Neural cell (in vitro differentiated cells): ENCODE measurements around the gene RERE. TPM values are rescaled to one million over a fixed set of nuclear protein-coding genes. Genes with fewer than 3 reads are reported as not detected.

Experiments
- H2AFZ ChIP-seq: fragments of 200-600, 300-800 bp; sonication (generic), shearing (Covaris generic); 2 replicates; pipeline ENCODE4 v1.6.0; 2014; ENCODE audit warnings: low read depth, mild to moderate bottlenecking, antibody characterized with exemption, low read length, moderate library complexity
- H3F3A ChIP-seq: fragments of 200-600 bp; shearing (Covaris generic); 2 replicates; pipeline ENCODE4 v1.6.1; 2016; ENCODE audit warnings: mild to moderate bottlenecking, moderate library complexity, mixed read lengths, antibody characterized with exemption, low read length; ENCODE audit not compliant: insufficient read depth, poor library complexity, severe bottlenecking
- H3K27ac ChIP-seq: fragments of 200-600, 300-800 bp; sonication (generic), shearing (Covaris generic); 2 replicates; pipeline ENCODE4 v1.5.1; 2014; ENCODE audit warnings: mild to moderate bottlenecking, low read length, moderate library complexity
- H3K27me3 ChIP-seq: fragments of 300-800, 200-600 bp; sonication (generic), shearing (Covaris generic); 2 replicates; pipeline ENCODE4 v1.6.0; 2014; ENCODE audit warnings: mild to moderate bottlenecking, low read depth, low read length, moderate library complexity; ENCODE audit not compliant: insufficient read depth
- H3K36me3 ChIP-seq: fragments of 300-800, 200-600 bp; sonication (generic), shearing (Covaris generic); 2 replicates; pipeline ENCODE4 v1.5.1; 2014; ENCODE audit warnings: mild to moderate bottlenecking, antibody characterized with exemption, low read length, moderate library complexity; ENCODE audit not compliant: insufficient read depth
- H3K4me2 ChIP-seq: fragments of 300-800, 200-600 bp; sonication (generic), shearing (Covaris generic); 2 replicates; pipeline ENCODE4 v1.6.0; 2014; ENCODE audit warnings: mild to moderate bottlenecking, low read length
- H3K4me3 ChIP-seq: fragments of 300-800, 200-600 bp; sonication (generic), shearing (Covaris generic); 2 replicates; pipeline ENCODE4 v1.5.1; 2014; ENCODE audit warnings: mild to moderate bottlenecking, low read length, moderate library complexity
- H3K79me2 ChIP-seq: fragments of 200-600 bp; shearing (Covaris generic); replicated peaks from 2 replicates; pipeline ENCODE4 v1.6.0; 2014; ENCODE audit warnings: mild to moderate bottlenecking, low read length, moderate library complexity; ENCODE audit not compliant: insufficient read depth
- H3K9ac ChIP-seq: fragments of 300-800, 200-600 bp; sonication (generic), shearing (Covaris generic); 2 replicates; pipeline ENCODE4 v1.6.1; 2016; ENCODE audit warnings: mild to moderate bottlenecking, low read length, mixed read lengths
- H3K9me2 ChIP-seq: fragments of 200-600 bp; shearing (Covaris generic); 2 replicates; pipeline ENCODE4 v1.6.1; 2016; ENCODE audit warnings: mild to moderate bottlenecking, low read length, mixed read lengths; ENCODE audit not compliant: insufficient read depth
- H3K9me3 ChIP-seq: fragments of 200-600, 300-800 bp; sonication (generic), shearing (Covaris generic); 2 replicates; pipeline ENCODE4 v1.6.1; 2016; ENCODE audit warnings: mild to moderate bottlenecking, mixed run types, low read length, moderate library complexity, mixed read lengths
- H4K20me1 ChIP-seq: fragments of 200-600 bp; shearing (Covaris generic); 2 replicates; pipeline ENCODE4 v1.6.1; 2016; ENCODE audit warnings: mild to moderate bottlenecking, mixed run types; ENCODE audit not compliant: insufficient read depth
- CTCF ChIP-seq: fragments of 450-650 bp; IDR thresholded peaks from 2 replicates; pipeline ENCODE4 v1.5.1; 2014; ENCODE audit warnings: antibody characterized with exemption, mild to moderate bottlenecking, moderate library complexity; ENCODE audit not compliant: poor library complexity, severe bottlenecking
- EP300 ChIP-seq: fragments of 450-650 bp; conservative IDR thresholded peaks from 2 replicates; pipeline ENCODE4 v1.6.1; 2014; ENCODE audit warnings: antibody characterized with exemption, mild to moderate bottlenecking, moderate library complexity; ENCODE audit not compliant: poor library complexity, severe bottlenecking
- EZH2 ChIP-seq: fragments of 200-600, 300-800 bp; shearing (Covaris generic), sonication (generic); IDR thresholded peaks from 2 replicates; pipeline ENCODE4 v1.6.1; 2014; ENCODE audit warnings: antibody characterized with exemption, low read length, borderline replicate concordance, mild to moderate bottlenecking; ENCODE audit not compliant: insufficient read depth, poor library complexity, severe bottlenecking
- MXI1 ChIP-seq: fragments of 450-650 bp; conservative IDR thresholded peaks from 2 replicates; pipeline ENCODE4 v1.6.1; 2014; ENCODE audit warnings: antibody characterized with exemption, mild to moderate bottlenecking; ENCODE audit not compliant: poor library complexity, severe bottlenecking
- POLR2AphosphoS5 ChIP-seq: IDR thresholded peaks from 2 replicates; pipeline ENCODE4 v1.6.1; 2012
- RAD21 ChIP-seq: fragments of 450-650 bp; conservative IDR thresholded peaks from 2 replicates; pipeline ENCODE4 v1.6.1; 2014; ENCODE audit warnings: antibody characterized with exemption, mild to moderate bottlenecking, moderate library complexity
- REST ChIP-seq: IDR thresholded peaks from 2 replicates; pipeline ENCODE4 v1.6.1; 2012; ENCODE audit warnings: borderline replicate concordance
- SMC3 ChIP-seq: fragments of 450-650 bp; conservative IDR thresholded peaks from 2 replicates; pipeline ENCODE4 v1.6.1; 2014; ENCODE audit warnings: antibody characterized with exemption, mild to moderate bottlenecking, moderate library complexity; ENCODE audit not compliant: poor library complexity
- TAF1 ChIP-seq: IDR thresholded peaks from 2 replicates; pipeline ENCODE4 v1.6.1; 2012; ENCODE audit warnings: low read depth
- polyA plus RNA-seq: library from polyadenylated mRNA; depleted of rRNA; stranded (reverse); fragments of >200 nt; gene quantifications from 2 replicates; pipeline ENCODE4 v1.2.3, GENCODE V29; 2014

Gene RERE
- polyA plus RNA-seq, 1 donor from 2014 or later, result 21.0 TPM

- Histone ChIP-seq H3K9me2 (no peaks in the 10 kb centered on the region), H3K4me3 (peak overlapping the region; percentile 19)
- TF ChIP-seq POLR2AphosphoS5 (no peak), TAF1 (no peak), EZH2 (no peak), EP300 (no peak), CTCF (no peak), MXI1 (no peak), REST (no peak)
These were observed 398.3 kb downstream of the RERE start for GRCh38 chr1:8419172-8419571.

GRCh38 chr1:8418301-8418700 lies 399.1 kb downstream of the RERE start:
- H3K27ac ChIP-seq, result no peak overlapping the region
- TF ChIP-seq TAF1 (no peak), CTCF (no peak), EP300 (no peak), MXI1 (no peak), RAD21 (no peak), SMC3 (no peak), REST (no peak), POLR2AphosphoS5 (no peak), EZH2 (no peak)
- no peak overlapping the region for H3K9ac ChIP-seq
- H3K9me2 ChIP-seq, result no peaks in the 10 kb centered on the region
- no peaks in the 10 kb centered on the region for H3K27me3 ChIP-seq
- H2AFZ ChIP-seq, result no peak overlapping the region
- peaks cover 30% of the 10 kb centered on the region for H3K79me2 ChIP-seq
- H4K20me1 ChIP-seq, result peaks cover 29% of the 10 kb centered on the region
- H3K4me3 ChIP-seq, result no peak overlapping the region
- H3F3A ChIP-seq, result peaks cover 4% of the 10 kb centered on the region
- no peaks in the 10 kb centered on the region for H3K9me3 ChIP-seq
- H3K4me2 ChIP-seq, result no peak overlapping the region
- H3K36me3 ChIP-seq, result peaks cover 5% of the 10 kb centered on the region

More at GRCh38 chr1:8419172-8419571, 398.3 kb downstream of the RERE start:
- peaks cover 30% of the 10 kb centered on the region for H3K79me2 ChIP-seq
- H2AFZ ChIP-seq, result no peak overlapping the region
- no peak overlapping the region for H3K9ac ChIP-seq
- H4K20me1 ChIP-seq, result peaks cover 29% of the 10 kb centered on the region
- no peaks in the 10 kb centered on the region for H3K9me3 ChIP-seq
- H3K27me3 ChIP-seq, result no peaks in the 10 kb centered on the region
- no peak overlapping the region for H3K4me2 ChIP-seq
- peaks cover 5% of the 10 kb centered on the region for H3K36me3 ChIP-seq
- peaks cover 4% of the 10 kb centered on the region for H3F3A ChIP-seq
- no peak overlapping the region for H3K27ac ChIP-seq
